ENCODE results near the gene MRPS33.

GRCh38 chr7:140966561-140967233, 48.1 kb downstream of the MRPS33 start:
- TF ChIP-seq CTCF (IDR thresholded peaks at IDR 0.05 in 4 of 5, conservative IDR thresholded peaks at IDR 0.05 in 1 of 5) = no peak
- TF ChIP-seq POLR2A (IDR thresholded peaks at IDR 0.05) = no peak
